ENCODE data around the gene NCOA3. TPM values are rescaled to one million over a fixed set of nuclear protein-coding genes. Genes with fewer than 3 reads are reported as not detected.
A peak's percentile ranks its signal among the peaks of the same experiment; 100 is the strongest.
"Not testable (repeated sequence)": the region's sequence is repeated elsewhere in the genome, so short reads cannot be mapped to it uniquely, and the experiment has no call there.

The NCOA3 gene
- total RNA-seq, 1 donor from 2014 or later = 45.9 TPM

GRCh38 chr20:47594157-47594556 is 92.5 kb downstream of the NCOA3 start:
- no peak for TF ChIP-seq CTCF (IDR thresholded peaks at IDR 0.05; ENCODE audit: unreplicated experiment)
- H3K4me1 Mint-ChIP-seq = peaks cover 21% of the 10 kb centered on the region
- no peak overlapping the region for H3K4me3 Mint-ChIP-seq

GRCh38 chr20:47595138-47595537 is 93.5 kb downstream of the NCOA3 start:
- H3K27me3 Mint-ChIP-seq (ENCODE audit: low read depth); H3K9me3 Mint-ChIP-seq; H3K4me3 Mint-ChIP-seq; DNase-seq (ENCODE audit: low spot score in 2 of 2, unreplicated experiment in 2 of 2); H3K27ac Mint-ChIP-seq: not testable (repeated sequence)
- Mint-ChIP-seq H3K36me3 (peaks cover 17% of the 10 kb centered on the region), H3K4me1 (peaks cover 28% of the 10 kb centered on the region)

More at GRCh38 chr20:47594157-47594556, 92.5 kb downstream of the NCOA3 start:
- Mint-ChIP-seq H3K9me3 (no peaks in the 10 kb centered on the region), H3K27me3 (ENCODE audit: low read depth) (no peaks in the 10 kb centered on the region), H3K36me3 (peaks cover 17% of the 10 kb centered on the region), H3K27ac (peak overlapping the region; percentile 26)
- DNase-seq (ENCODE audit: low spot score in 2 of 2, unreplicated experiment in 2 of 2) = no peak

GRCh38 chr20:47596003-47596571 is 94.4 kb downstream of the NCOA3 start:
- H3K36me3 Mint-ChIP-seq = peaks cover 17% of the 10 kb centered on the region
- peaks cover 30% of the 10 kb centered on the region for H3K4me1 Mint-ChIP-seq
- no peak overlapping the region for H3K27ac Mint-ChIP-seq
- TF ChIP-seq CTCF (IDR thresholded peaks at IDR 0.05; ENCODE audit: unreplicated experiment) = no peak
- H3K27me3 Mint-ChIP-seq (ENCODE audit: low read depth) = no peaks in the 10 kb centered on the region
- H3K4me3 Mint-ChIP-seq = no peak overlapping the region
- DNase-seq (ENCODE audit: low spot score in 2 of 2, unreplicated experiment in 2 of 2) = no peak
- no peaks in the 10 kb centered on the region for H3K9me3 Mint-ChIP-seq

- no peak for DNase-seq (ENCODE audit: low spot score in 2 of 2, unreplicated experiment in 2 of 2)
- Mint-ChIP-seq H3K4me1 (peaks cover 30% of the 10 kb centered on the region), H3K4me3 (no peak overlapping the region), H3K36me3 (peaks cover 17% of the 10 kb centered on the region), H3K27me3 (ENCODE audit: low read depth) (no peaks in the 10 kb centered on the region), H3K9me3 (no peaks in the 10 kb centered on the region), H3K27ac (no peak overlapping the region)
- TF ChIP-seq CTCF (IDR thresholded peaks at IDR 0.05; ENCODE audit: unreplicated experiment) = no peak
These were observed 95.4 kb downstream of the NCOA3 start for GRCh38 chr20:47597090-47597489.

- Mint-ChIP-seq H3K4me1 (peaks cover 45% of the 10 kb centered on the region), H3K9me3 (no peaks in the 10 kb centered on the region), H3K27me3 (ENCODE audit: low read depth) (no peaks in the 10 kb centered on the region), H3K36me3 (peaks cover 16% of the 10 kb centered on the region), H3K27ac (peak overlapping the region; percentile 71), H3K4me3 (no peak overlapping the region)
- TF ChIP-seq CTCF (IDR thresholded peaks at IDR 0.05; ENCODE audit: unreplicated experiment) = no peak
- DNase-seq (ENCODE audit: low spot score in 2 of 2, unreplicated experiment in 2 of 2) = no peak
These were observed 97.4 kb downstream of the NCOA3 start for GRCh38 chr20:47598911-47599744.

- no peaks in the 10 kb centered on the region for H3K9me3 Mint-ChIP-seq
These were observed 99.4 kb downstream of the NCOA3 start for GRCh38 chr20:47600967-47601547.

More at GRCh38 chr20:47600967-47601547, 99.4 kb downstream of the NCOA3 start:
- no peak for DNase-seq (ENCODE audit: low spot score in 2 of 2, unreplicated experiment in 2 of 2)
- Mint-ChIP-seq H3K4me3 (no peak overlapping the region), H3K27ac (peak overlapping the region; percentile 37), H3K36me3 (peaks cover 12% of the 10 kb centered on the region), H3K27me3 (ENCODE audit: low read depth) (no peaks in the 10 kb centered on the region), H3K4me1 (peaks cover 44% of the 10 kb centered on the region)
- no peak for TF ChIP-seq CTCF (IDR thresholded peaks at IDR 0.05; ENCODE audit: unreplicated experiment)
